Mesothelial cell of epicardium (in vitro differentiated cells): ENCODE measurements around the gene CREB3L2. TPM values are rescaled to one million over a fixed set of nuclear protein-coding genes. Genes with fewer than 3 reads are reported as not detected.
A peak's percentile ranks its signal among the peaks of the same experiment; 100 is the strongest.

Experiments used
- DNase-seq, 2 experiments: peaks; one replicate each; pipeline ENCODE4 v3.0.0; 2021; ENCODE audit warnings: low spot score in 2 of 2; ENCODE audit not compliant: unreplicated experiment in 2 of 2
- H3K27ac Mint-ChIP-seq: 2 replicates; pipeline ENCODE4 v1.8.0; 2021; ENCODE audit warnings: mixed read lengths
- H3K27me3 Mint-ChIP-seq: 2 replicates; pipeline ENCODE4 v1.8.0; 2021; ENCODE audit warnings: low read depth, mixed read lengths
- H3K36me3 Mint-ChIP-seq: 2 replicates; pipeline ENCODE4 v1.8.0; 2021; ENCODE audit warnings: mixed read lengths
- H3K4me1 Mint-ChIP-seq: 2 replicates; pipeline ENCODE4 v1.8.0; 2021; ENCODE audit warnings: mixed read lengths
- H3K4me3 Mint-ChIP-seq: 2 replicates; pipeline ENCODE4 v1.8.0; 2021; ENCODE audit warnings: mild to moderate bottlenecking, moderate library complexity, mixed read lengths
- H3K9me3 Mint-ChIP-seq: 2 replicates; pipeline ENCODE4 v1.8.0; 2021; ENCODE audit warnings: mixed read lengths
- total RNA-seq: library from RNA; stranded (reverse); gene quantifications from 3 replicates; pipeline ENCODE4 v1.2.1, GENCODE V29; 2021
- TF ChIP-seq, protein P1 (sequence below): fragments of 200-600 bp; sonication (generic); IDR thresholded peaks from one replicate; pipeline ENCODE4 v1.5.0; 2021; ENCODE audit warnings: antibody characterized with exemption; ENCODE audit not compliant: unreplicated experiment

Gene CREB3L2
- total RNA-seq, 1 donor from 2014 or later = 80.4 TPM

DNA sequence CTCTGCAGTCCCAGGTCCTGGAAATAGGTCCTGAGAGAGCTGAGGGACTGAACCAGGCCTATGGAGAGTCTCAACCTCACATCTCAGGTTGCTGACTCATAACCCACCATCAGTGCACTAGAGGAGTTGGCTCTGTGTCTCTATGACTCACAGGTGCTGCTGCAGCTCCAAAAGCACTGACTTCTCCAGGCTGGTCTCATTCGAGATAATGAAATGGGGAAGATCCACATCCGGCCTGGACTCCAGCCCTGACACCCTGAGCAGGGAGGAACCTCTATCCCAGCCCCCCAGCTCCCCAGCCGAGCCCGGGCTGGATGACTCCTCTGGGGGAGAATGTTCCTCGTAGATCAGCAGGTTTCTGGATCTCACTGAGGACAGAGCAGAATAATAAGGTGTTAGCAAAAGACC is 119.6 kb downstream of the CREB3L2 start:
- DNase-seq = no peak
- H3K4me3 Mint-ChIP-seq = no peak overlapping the region
- H3K27me3 Mint-ChIP-seq = no peaks in the 10 kb centered on the region
- H3K9me3 Mint-ChIP-seq = peaks cover 17% of the 10 kb centered on the region
- H3K36me3 Mint-ChIP-seq = peaks cover 70% of the 10 kb centered on the region
- TF ChIP-seq, protein P1, sequence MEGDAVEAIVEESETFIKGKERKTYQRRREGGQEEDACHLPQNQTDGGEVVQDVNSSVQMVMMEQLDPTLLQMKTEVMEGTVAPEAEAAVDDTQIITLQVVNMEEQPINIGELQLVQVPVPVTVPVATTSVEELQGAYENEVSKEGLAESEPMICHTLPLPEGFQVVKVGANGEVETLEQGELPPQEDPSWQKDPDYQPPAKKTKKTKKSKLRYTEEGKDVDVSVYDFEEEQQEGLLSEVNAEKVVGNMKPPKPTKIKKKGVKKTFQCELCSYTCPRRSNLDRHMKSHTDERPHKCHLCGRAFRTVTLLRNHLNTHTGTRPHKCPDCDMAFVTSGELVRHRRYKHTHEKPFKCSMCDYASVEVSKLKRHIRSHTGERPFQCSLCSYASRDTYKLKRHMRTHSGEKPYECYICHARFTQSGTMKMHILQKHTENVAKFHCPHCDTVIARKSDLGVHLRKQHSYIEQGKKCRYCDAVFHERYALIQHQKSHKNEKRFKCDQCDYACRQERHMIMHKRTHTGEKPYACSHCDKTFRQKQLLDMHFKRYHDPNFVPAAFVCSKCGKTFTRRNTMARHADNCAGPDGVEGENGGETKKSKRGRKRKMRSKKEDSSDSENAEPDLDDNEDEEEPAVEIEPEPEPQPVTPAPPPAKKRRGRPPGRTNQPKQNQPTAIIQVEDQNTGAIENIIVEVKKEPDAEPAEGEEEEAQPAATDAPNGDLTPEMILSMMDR = no peak
- H3K4me1 Mint-ChIP-seq = peaks cover 17% of the 10 kb centered on the region
- H3K27ac Mint-ChIP-seq = no peak overlapping the region

DNA sequence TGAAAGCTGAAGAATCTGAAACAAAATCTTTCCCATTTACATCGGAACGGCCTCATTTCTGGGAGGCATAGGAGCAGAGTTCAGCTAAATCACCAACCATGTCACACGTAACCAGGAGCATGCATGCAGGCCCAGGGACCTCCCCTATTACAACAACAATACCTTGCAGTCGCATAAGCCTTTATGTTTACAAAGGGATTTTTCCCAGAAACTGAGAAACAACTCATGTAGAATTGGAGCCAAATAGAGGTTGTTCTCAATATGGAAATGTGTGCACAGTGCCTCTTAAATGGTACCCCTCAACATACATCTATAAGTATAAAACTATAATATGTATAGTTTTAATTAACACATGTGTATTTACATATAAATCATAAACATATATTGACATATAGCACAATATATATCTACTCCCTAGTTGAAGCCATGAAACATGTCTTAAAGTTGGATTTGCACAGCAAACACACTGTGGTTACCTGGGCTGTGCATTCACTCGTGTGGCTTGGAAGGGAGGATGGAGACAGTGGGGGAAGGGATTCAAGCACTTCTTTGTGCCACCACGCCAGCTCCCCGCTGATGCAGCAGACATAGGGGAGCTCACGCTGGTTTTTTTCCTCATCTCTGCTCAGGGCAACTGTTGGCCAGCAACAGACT is 120.2 kb downstream of the CREB3L2 start:
- no peaks in the 10 kb centered on the region for H3K27me3 Mint-ChIP-seq
- peaks cover 20% of the 10 kb centered on the region for H3K4me1 Mint-ChIP-seq
- H3K36me3 Mint-ChIP-seq = peaks cover 72% of the 10 kb centered on the region
- no peak overlapping the region for H3K4me3 Mint-ChIP-seq
- TF ChIP-seq, protein P1 = no peak
- H3K27ac Mint-ChIP-seq = no peak overlapping the region
- peaks cover 17% of the 10 kb centered on the region for H3K9me3 Mint-ChIP-seq
- no peak for DNase-seq

DNA sequence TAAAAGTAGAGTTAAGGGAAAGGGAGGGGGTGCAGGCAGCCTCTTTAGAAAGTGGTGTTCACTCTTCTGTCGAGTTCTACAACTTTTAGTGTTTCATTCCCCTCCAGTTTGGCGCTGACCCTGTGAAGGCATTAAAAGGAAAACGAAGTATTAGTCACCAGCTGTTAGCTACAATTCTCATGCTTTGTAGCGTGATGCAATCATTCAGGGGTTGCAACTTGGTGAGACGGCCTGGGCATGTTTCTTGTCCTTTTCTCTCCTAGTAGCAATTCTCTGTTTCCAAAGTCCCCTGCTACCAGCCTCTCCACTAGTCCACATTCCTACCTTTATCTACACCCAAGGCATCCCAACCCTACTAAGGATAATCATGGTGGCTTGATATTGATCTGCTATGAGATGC is 121.5 kb downstream of the CREB3L2 start:
- DNase-seq = no peak
- H3K36me3 Mint-ChIP-seq = peaks cover 72% of the 10 kb centered on the region

DNA sequence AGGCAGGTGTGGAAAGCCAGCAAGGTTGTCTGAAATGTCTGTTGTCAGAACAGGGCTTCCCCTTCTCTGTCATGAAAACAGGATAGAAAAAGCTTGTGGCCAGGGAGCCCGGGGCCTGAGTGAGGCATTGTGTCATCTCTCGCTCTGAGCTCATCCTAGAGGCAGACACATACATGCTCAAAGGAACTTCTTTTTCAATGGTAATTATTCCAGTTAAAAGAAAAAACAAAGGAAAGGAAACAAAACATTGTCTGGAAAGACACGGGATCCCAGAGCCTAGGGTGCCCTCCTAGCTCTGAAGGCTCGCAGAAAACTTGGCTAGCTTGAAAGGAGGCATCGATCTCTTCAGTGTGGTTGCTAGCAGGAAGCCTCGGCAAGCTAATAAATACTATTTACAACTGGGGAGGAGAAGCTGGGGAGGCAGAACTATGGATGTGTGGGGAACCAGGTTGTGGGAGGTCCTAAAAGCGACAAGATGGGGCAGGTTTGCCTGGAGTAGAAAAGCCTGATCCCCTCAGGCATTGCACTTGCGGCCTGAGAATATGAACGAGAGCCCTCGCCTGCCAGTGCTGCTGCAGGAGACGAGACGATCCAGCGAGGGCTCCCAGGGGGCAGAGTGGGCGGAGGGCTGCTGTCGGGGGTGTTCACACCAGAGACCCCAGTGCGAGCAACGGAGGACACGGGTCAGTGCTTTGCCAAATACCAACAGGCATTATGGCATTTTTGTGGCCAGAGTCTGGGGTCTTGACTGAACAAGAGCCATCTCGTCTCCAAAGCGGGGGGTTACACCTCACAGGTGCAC is 122.3 kb downstream of the CREB3L2 start:
- Mint-ChIP-seq H3K36me3 (peaks cover 65% of the 10 kb centered on the region), H3K27ac (peak overlapping the region; percentile 48), H3K4me3 (no peak overlapping the region), H3K9me3 (peaks cover 17% of the 10 kb centered on the region), H3K27me3 (no peaks in the 10 kb centered on the region), H3K4me1 (peaks cover 17% of the 10 kb centered on the region)
- no peak for DNase-seq
- TF ChIP-seq, protein P1 = no peak

More for the DNA sequence above, 121.5 kb downstream of the CREB3L2 start:
- no peak overlapping the region for H3K27ac Mint-ChIP-seq
- TF ChIP-seq, protein P1 = no peak
- H3K9me3 Mint-ChIP-seq = peaks cover 17% of the 10 kb centered on the region
- H3K4me1 Mint-ChIP-seq = peaks cover 11% of the 10 kb centered on the region
- H3K4me3 Mint-ChIP-seq = no peak overlapping the region
- no peaks in the 10 kb centered on the region for H3K27me3 Mint-ChIP-seq

DNA sequence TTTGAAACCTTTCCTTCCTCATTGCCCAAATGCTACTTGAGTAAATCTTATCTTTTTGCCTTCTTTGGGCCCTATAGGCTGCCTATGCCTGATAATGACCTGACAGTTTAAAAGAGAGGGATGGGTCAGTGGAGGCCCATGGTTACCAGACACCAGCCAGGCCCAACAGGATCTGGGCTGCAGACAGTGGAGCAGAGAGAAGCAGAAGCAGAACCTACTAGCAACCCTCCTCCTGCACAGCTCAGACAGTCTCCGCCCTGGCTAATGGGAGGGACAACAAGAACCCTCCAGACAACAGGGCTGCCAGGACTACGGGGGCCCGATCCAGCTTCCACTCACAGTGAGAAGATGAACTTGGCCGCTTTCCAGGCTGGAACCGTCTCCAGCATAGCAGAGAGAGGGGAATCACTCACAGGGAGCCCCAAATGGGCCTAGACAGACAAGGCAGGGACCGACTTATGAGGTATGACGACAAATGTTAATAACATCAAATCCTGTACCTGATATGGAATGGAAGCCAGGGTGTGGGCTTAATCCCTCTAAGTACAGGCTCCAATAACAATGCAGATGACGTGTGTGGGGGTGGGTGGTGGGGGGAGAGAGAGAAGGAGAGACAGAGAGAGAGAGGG is 123.4 kb downstream of the CREB3L2 start:
- DNase-seq = no peak
- no peak overlapping the region for H3K4me3 Mint-ChIP-seq
- peaks cover 17% of the 10 kb centered on the region for H3K9me3 Mint-ChIP-seq
- no peaks in the 10 kb centered on the region for H3K27me3 Mint-ChIP-seq
- TF ChIP-seq, protein P1 = no peak
- H3K36me3 Mint-ChIP-seq = peaks cover 57% of the 10 kb centered on the region
- H3K27ac Mint-ChIP-seq = peak overlapping the region; percentile 53
- H3K4me1 Mint-ChIP-seq = peaks cover 20% of the 10 kb centered on the region
